Upper lobe of left lung (tissue), 6 donors: ENCODE data around the gene ELMOD3. TPM values are rescaled to one million over a fixed set of nuclear protein-coding genes. Genes with fewer than 3 reads are reported as not detected.
"Not testable (repeated sequence)": the region's sequence is repeated elsewhere in the genome, so short reads cannot be mapped to it uniquely, and the experiment has no call there.

Experiments used
- ATAC-seq, 2 donors: fragments of 200-7000 bp; cut with Tn5 transposase; one replicate each; pipeline ENCODE4 v1.9.1; 2022; ENCODE audit warnings: mild to moderate bottlenecking in 2 of 2, moderate library complexity in 2 of 2; ENCODE audit not compliant: low FRiP score in 2 of 2
- DNase-seq, 2 donors: peaks; one replicate each; pipeline ENCODE4 v3.0.0-alpha.2; 2019 to 2020
- H3K27ac ChIP-seq, 4 donors: fragments of 200-600 bp; sonication (generic); one replicate each; pipeline ENCODE4 v1.5.1; 2016 to 2019
- H3K27me3 ChIP-seq, 4 donors: fragments of 200-600 bp; sonication (generic); one replicate each; pipeline ENCODE4 v1.5.1; 2017 to 2019
- H3K36me3 ChIP-seq, 4 donors: fragments of 200-600 bp; sonication (generic); one replicate each; pipeline ENCODE4 v1.5.1; 2016 to 2019
- H3K4me1 ChIP-seq, 4 donors: fragments of 200-600 bp; sonication (generic); one replicate each; pipeline ENCODE4 v1.5.1; 2018 to 2019
- H3K4me3 ChIP-seq, 4 donors: fragments of 200-600 bp; sonication (generic); one replicate each; pipeline ENCODE4 v1.5.1; 2017 to 2019; ENCODE audit warnings: mild to moderate bottlenecking in 2 of 4, moderate library complexity in 1 of 4
- H3K9me3 ChIP-seq, 4 donors: fragments of 200-600 bp; sonication (generic); one replicate each; pipeline ENCODE4 v1.5.1; 2018 to 2019
- EP300 ChIP-seq, 4 donors: sonication (generic); formaldehyde crosslinking; IDR thresholded peaks; one replicate each; pipeline ENCODE4 v1.5.1; 2017; ENCODE audit warnings: antibody characterized with exemption in 4 of 4, control low read depth in 2 of 4
- POLR2A ChIP-seq, 4 donors: fragments of 450-650 bp; IDR thresholded peaks; one replicate each; pipeline ENCODE4 v1.5.1; 2016 to 2017; ENCODE audit warnings: antibody characterized with exemption in 4 of 4, mild to moderate bottlenecking in 2 of 4
- POLR2AphosphoS5 ChIP-seq, 2 donors: sonication (generic); formaldehyde crosslinking; IDR thresholded peaks; one replicate each; pipeline ENCODE4 v1.5.1; 2017; ENCODE audit warnings: antibody characterized with exemption in 2 of 2
- WGBS, 2 donors: methylation state at CpG; one replicate each; pipeline ENCODE4 v1.1.5; 2017 to 2018; 5-methylcytosine and 5-hydroxymethylcytosine counted together
- small RNA-seq, 4 donors: library from RNA; depleted of rRNA; stranded (forward); fragments of <200 nt; gene quantifications; one replicate each; pipeline ENCODE3, GENCODE V24; 2016
- total RNA-seq, 6 donors: library from RNA; depleted of rRNA in 4 of 6; stranded (reverse); fragments of >200 nt in 4 of 6; gene quantifications; one replicate each; pipeline versions ENCODE4 v1.1.0 to v1.2.1, GENCODE V29; 2016 to 2021
- TF ChIP-seq, protein P1 (sequence below), 6 experiments: fragments of 450-650 bp in 4 of 6; fragments of 200-600 bp in 2 of 6; sonication (generic) in 2 of 6; IDR thresholded peaks; one replicate each; pipeline ENCODE4 v1.5.1; 2016 to 2019; ENCODE audit warnings: antibody characterized with exemption in 6 of 6
- donor health status: DM: no; HTN: no; CAD: no; lungs with moderate emphysema.
- donor health status: DM: no; HTN: yes; CAD: no; lungs with severe emphysema.

Gene ELMOD3
- total RNA-seq, 6 donors from 2014 or later: 13.2 to 82.8 (median 24.1) TPM

DNA sequence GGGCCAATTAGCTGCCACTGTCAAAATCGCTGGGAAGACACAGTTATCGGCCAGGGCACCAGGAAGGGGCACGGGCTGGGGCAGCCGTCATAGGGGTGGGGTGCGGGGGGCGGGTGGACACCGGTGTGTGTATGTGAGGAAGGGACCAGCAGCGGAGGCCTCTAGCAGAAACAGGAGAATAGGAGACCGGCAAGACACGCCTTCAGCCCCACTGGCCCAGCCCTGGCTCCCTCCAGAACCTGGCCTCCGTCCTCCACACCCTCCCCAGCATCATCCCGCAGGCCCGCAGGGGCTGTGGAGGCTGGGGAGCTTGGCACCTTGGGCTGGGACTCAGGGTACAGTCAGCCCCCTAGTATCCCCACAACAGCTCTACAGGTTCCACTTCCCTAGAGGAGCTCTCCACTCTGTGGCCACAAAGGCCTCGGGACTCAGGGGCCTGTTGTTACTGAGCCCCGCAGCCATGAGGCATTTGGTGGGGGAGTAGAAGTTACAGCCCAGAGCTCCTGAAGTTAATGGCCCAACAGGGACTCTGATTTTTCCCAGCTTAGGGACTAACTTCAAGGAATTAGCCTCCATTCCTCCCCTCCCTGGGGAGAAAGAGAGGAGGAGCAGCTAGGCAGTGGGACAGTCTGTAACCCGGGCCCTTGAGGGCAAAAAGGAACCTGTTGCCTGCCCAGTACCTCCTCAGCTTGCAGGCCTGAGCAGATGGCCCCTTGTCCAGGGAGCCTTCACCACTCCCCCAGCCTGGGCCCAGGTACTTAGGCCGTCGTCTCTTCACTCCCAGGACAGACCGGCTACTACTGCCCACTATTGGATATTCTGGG, 83.8 kb downstream of the ELMOD3 start:
- Histone ChIP-seq H3K27ac (peak overlapping the region; percentile 92 to 98 (median 98)), H3K36me3 (no peaks in the 10 kb centered on the region), H3K4me1 (peaks cover 36 to 51% (median 44%) of the 10 kb centered on the region in 4 donors), H3K9me3 (no peaks in the 10 kb centered on the region), H3K4me3 (peak overlapping the region in 3 of 4 donors; percentile 43 to 56 (median 53)), H3K27me3 (no peaks in the 10 kb centered on the region)
- WGBS, 2 donors: 46 to 54% methylated on average over 13 to 15 of the region's 19 CpGs
- peak; percentile 47 to 81 for DNase-seq
- TF ChIP-seq POLR2AphosphoS5 (IDR thresholded peaks at IDR 0.05): no peak
- TF ChIP-seq, protein P1, sequence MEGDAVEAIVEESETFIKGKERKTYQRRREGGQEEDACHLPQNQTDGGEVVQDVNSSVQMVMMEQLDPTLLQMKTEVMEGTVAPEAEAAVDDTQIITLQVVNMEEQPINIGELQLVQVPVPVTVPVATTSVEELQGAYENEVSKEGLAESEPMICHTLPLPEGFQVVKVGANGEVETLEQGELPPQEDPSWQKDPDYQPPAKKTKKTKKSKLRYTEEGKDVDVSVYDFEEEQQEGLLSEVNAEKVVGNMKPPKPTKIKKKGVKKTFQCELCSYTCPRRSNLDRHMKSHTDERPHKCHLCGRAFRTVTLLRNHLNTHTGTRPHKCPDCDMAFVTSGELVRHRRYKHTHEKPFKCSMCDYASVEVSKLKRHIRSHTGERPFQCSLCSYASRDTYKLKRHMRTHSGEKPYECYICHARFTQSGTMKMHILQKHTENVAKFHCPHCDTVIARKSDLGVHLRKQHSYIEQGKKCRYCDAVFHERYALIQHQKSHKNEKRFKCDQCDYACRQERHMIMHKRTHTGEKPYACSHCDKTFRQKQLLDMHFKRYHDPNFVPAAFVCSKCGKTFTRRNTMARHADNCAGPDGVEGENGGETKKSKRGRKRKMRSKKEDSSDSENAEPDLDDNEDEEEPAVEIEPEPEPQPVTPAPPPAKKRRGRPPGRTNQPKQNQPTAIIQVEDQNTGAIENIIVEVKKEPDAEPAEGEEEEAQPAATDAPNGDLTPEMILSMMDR (IDR thresholded peaks at IDR 0.05): no peak
- peak in 1 of 4 donors; percentile 26 for TF ChIP-seq POLR2A (IDR thresholded peaks at IDR 0.05)
- TF ChIP-seq EP300 (IDR thresholded peaks at IDR 0.05): no peak
- ATAC-seq: peak in 1 of 2 donors; percentile 24

DNA sequence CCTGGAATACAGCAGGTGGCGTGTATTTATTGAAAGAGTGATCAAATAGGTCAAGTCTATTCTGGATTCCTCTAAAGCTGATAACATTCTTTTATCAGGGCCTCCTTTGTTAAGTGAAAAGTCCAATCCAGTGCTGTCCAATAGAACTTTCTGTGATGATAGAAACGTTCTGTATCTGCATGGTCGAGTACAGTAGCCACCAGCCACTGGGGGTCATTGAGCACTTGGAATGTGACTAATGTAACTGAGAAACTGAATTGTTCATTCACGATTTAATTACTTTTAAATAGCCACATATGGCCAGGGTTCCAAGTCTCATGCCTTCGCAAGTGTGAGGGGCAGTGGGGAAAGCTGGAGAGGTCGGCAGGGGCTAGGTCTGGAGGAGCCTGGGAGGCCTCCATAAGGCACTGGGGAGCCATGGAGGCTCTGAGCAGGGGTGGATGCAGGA, 84.5 kb downstream of the ELMOD3 start:
- Histone ChIP-seq H3K4me1 (peaks cover 31 to 45% (median 38%) of the 10 kb centered on the region in 4 donors), H3K27ac (peak overlapping the region; percentile 92 to 98 (median 98)), H3K9me3 (no peaks in the 10 kb centered on the region), H3K4me3 (no peak overlapping the region), H3K27me3 (no peaks in the 10 kb centered on the region), H3K36me3 (no peaks in the 10 kb centered on the region)
- DNase-seq (no peak), ATAC-seq (no peak)
- TF ChIP-seq POLR2A (IDR thresholded peaks at IDR 0.05): no peak
- TF ChIP-seq, protein P1 (IDR thresholded peaks at IDR 0.05): no peak
- TF ChIP-seq EP300 (IDR thresholded peaks at IDR 0.05): no peak
- no peak for TF ChIP-seq POLR2AphosphoS5 (IDR thresholded peaks at IDR 0.05)
- 85 to 87% methylated on average over 6 of the region's 6 CpGs for WGBS, 2 donors

DNA sequence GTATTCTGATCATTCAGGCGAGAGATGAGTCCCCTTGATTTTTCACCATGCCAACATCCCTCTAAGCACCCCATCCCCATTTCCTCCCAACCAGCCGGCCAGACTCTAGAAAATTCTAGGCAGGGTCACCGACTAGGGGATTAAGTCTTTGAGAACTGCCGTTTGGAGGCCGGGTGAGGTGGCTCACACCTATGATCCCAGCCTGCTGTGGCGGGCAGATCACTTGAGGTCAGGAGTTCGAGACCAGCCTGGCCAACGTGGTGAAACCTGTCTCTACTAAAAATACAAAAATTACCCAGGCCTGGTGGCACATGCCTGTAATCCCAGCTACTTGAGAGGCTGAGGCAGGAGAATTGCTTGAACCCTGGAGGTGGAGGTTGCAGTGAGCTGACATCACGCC, 85.0 kb downstream of the ELMOD3 start:
- ATAC-seq, DNase-seq, H3K36me3 ChIP-seq, H3K9me3 ChIP-seq, H3K4me3 ChIP-seq, H3K27me3 ChIP-seq: not testable (repeated sequence)
- Histone ChIP-seq H3K4me1 (peaks cover 27 to 40% (median 34%) of the 10 kb centered on the region in 4 donors), H3K27ac (peak overlapping the region in 3 of 4 donors; percentile 98)
- 94 to 97% methylated on average over 8 to 9 of the region's 9 CpGs for WGBS, 2 donors

DNA sequence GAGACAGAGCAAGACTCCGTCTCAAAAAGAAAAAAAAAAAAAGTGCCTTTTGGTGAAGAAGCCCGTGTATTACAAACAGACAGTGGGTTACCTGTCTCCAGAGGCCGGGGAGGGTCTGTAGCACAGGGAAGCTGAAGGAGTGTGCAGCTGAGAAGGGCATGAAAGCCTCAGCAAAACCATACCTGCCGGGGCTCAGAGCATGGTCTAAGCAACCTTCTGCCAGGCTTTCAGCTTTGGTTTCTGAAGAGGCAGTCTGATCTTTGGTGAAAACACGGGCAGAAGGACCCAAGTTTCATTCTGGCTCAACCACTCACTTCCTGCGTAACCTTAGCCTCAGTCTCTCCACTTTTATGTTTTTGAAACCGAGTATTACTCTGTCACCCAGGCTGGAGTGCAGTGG, 85.4 kb downstream of the ELMOD3 start:
- H3K27me3 ChIP-seq: no peaks in the 10 kb centered on the region
- no peaks in the 10 kb centered on the region for H3K36me3 ChIP-seq
- no peak overlapping the region for H3K27ac ChIP-seq
- DNase-seq (no peak), ATAC-seq (no peak)
- peaks cover 27 to 36% (median 31%) of the 10 kb centered on the region in 4 donors for H3K4me1 ChIP-seq
- TF ChIP-seq POLR2A (IDR thresholded peaks at IDR 0.05): no peak
- no peak for TF ChIP-seq POLR2AphosphoS5 (IDR thresholded peaks at IDR 0.05)
- TF ChIP-seq, protein P1 (IDR thresholded peaks at IDR 0.05): no peak
- TF ChIP-seq EP300 (IDR thresholded peaks at IDR 0.05): no peak
- WGBS, 2 donors: 84 to 95% methylated on average over 7 of the region's 7 CpGs
- H3K4me3 ChIP-seq: no peak overlapping the region
- no peaks in the 10 kb centered on the region for H3K9me3 ChIP-seq

DNA sequence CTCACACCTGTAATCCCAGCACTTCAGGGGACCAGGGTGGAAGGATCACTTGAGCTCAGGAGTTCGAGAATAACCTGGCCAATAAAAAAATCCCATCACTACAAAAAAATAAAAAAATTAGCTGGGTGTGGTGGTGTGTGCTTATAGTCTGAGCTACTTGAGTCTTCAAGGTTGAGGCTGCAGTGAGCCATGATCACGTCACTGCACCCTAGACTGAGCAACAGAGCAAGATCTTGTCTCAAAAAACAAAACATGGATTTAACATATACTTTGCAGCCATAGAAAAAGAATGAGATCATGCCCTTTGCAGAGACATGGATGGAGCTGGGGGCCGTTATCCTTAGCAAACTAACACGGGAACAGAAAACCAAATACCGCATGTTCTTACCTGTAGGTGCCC, 86.2 kb downstream of the ELMOD3 start:
- Histone ChIP-seq H3K4me1 (peaks cover 26 to 33% (median 30%) of the 10 kb centered on the region in 4 donors), H3K9me3 (no peaks in the 10 kb centered on the region), H3K36me3 (no peaks in the 10 kb centered on the region), H3K27me3 (no peaks in the 10 kb centered on the region), H3K4me3 (no peak overlapping the region), H3K27ac (no peak overlapping the region)
- TF ChIP-seq POLR2A (IDR thresholded peaks at IDR 0.05) (no peak), EP300 (IDR thresholded peaks at IDR 0.05) (no peak), POLR2AphosphoS5 (IDR thresholded peaks at IDR 0.05) (no peak)
- TF ChIP-seq, protein P1 (IDR thresholded peaks at IDR 0.05): no peak
- DNase-seq (no peak), ATAC-seq (no peak)
- 88 to 89% methylated on average over 5 of the region's 5 CpGs for WGBS, 2 donors

Small RNA genes lying within 50 kb of the gene (small RNA-seq; reads per million reads assigned to genes)
- gene AC062037.1: 0 reads per million in 4 donors
- 0 reads per million in 4 donors for gene AC062037.2
- gene RF00019: 0 reads per million in 4 donors
- 0 reads per million in 4 donors for gene RN7SL113P

Other genes starting within 250 kb of the ELMOD3 start
- gene TCF7L1, start 221.4 kb upstream of the ELMOD3 start, total RNA-seq: 10 to 100 TPM in 4 of 6 donors, 1 to 10 TPM in 2; 7.3 to 18.4 (median 11.2) TPM
- gene TGOLN2, start 26.8 kb upstream of the ELMOD3 start, total RNA-seq: 100 to 1,000 TPM; 128 to 172 (median 147) TPM
- gene RETSAT, start 241 bp upstream of the ELMOD3 start, total RNA-seq: 10 to 100 TPM; 36.7 to 81.5 (median 57.9) TPM
- gene CAPG, start 55.6 kb downstream of the ELMOD3 start, total RNA-seq: 100 to 1,000 TPM; 169 to 611 (median 375) TPM
- gene SH2D6, start 63.9 kb downstream of the ELMOD3 start, total RNA-seq: under 1 TPM in 1 of 6 donors, not detected in 5; 0.51 TPM
- 100 to 1,000 TPM; 108 to 219 (median 168) TPM for gene MAT2A, start 184.4 kb downstream of the ELMOD3 start, total RNA-seq
- 10 to 100 TPM; 21.2 to 70.6 (median 38.0) TPM for gene GGCX, start 206.7 kb downstream of the ELMOD3 start, total RNA-seq
- gene VAMP8, start 222.8 kb downstream of the ELMOD3 start, total RNA-seq: 100 to 1,000 TPM in 4 of 6 donors, 10 to 100 TPM in 2; 62.8 to 289 (median 154) TPM
- gene VAMP5, start 229.7 kb downstream of the ELMOD3 start, total RNA-seq: 100 to 1,000 TPM in 1 of 6 donors, 10 to 100 TPM in 5; 20.5 to 105 (median 44.0) TPM
- 100 to 1,000 TPM in 4 of 6 donors, 10 to 100 TPM in 2; 81.7 to 164 (median 108) TPM for gene RNF181, start 241.0 kb downstream of the ELMOD3 start, total RNA-seq
- gene TMEM150A, start 247.9 kb downstream of the ELMOD3 start, total RNA-seq: 10 to 100 TPM; 18.9 to 45.8 (median 32.0) TPM